ENCODE measurements around the gene PRDM12.
A peak's percentile ranks its signal among the peaks of the same experiment; 100 is the strongest.

Gene PRDM12

GRCh38 chr9:130699047-130699446, 34.7 kb downstream of the PRDM12 start:
- Mint-ChIP-seq H3K27ac (peak overlapping the region; percentile 13), H3K36me3 (ENCODE audit: low read depth) (peaks cover 71% of the 10 kb centered on the region), H3K4me1 (ENCODE audit: low read depth) (peaks cover 28% of the 10 kb centered on the region)

GRCh38 chr9:130701059-130702022, 36.9 kb downstream of the PRDM12 start:
- Mint-ChIP-seq H3K4me3 (no peak overlapping the region), H3K27me3 (ENCODE audit: low read depth) (no peaks in the 10 kb centered on the region), H3K9me3 (no peaks in the 10 kb centered on the region), H3K36me3 (ENCODE audit: low read depth) (peaks cover 69% of the 10 kb centered on the region), H3K27ac (no peak overlapping the region), H3K4me1 (ENCODE audit: low read depth) (peaks cover 14% of the 10 kb centered on the region)
- peak; percentile 51 for DNase-seq (ENCODE audit: low spot score)

More at GRCh38 chr9:130699047-130699446, 34.7 kb downstream of the PRDM12 start:
- Mint-ChIP-seq H3K4me3 (no peak overlapping the region), H3K27me3 (ENCODE audit: low read depth) (no peaks in the 10 kb centered on the region), H3K9me3 (no peaks in the 10 kb centered on the region)
- DNase-seq (ENCODE audit: low spot score), result no peak

- no peaks in the 10 kb centered on the region for H3K9me3 Mint-ChIP-seq
- peaks cover 10% of the 10 kb centered on the region for H3K4me1 Mint-ChIP-seq (ENCODE audit: low read depth)
- peaks cover 55% of the 10 kb centered on the region for H3K36me3 Mint-ChIP-seq (ENCODE audit: low read depth)
- H3K27me3 Mint-ChIP-seq (ENCODE audit: low read depth), result no peaks in the 10 kb centered on the region
- H3K4me3 Mint-ChIP-seq, result no peak overlapping the region
- no peak overlapping the region for H3K27ac Mint-ChIP-seq
- no peak for DNase-seq (ENCODE audit: low spot score)
These were observed 39.1 kb downstream of the PRDM12 start for GRCh38 chr9:130703501-130703900.

GRCh38 chr9:130707225-130707976, 43.0 kb downstream of the PRDM12 start:
- Mint-ChIP-seq H3K27me3 (ENCODE audit: low read depth) (no peaks in the 10 kb centered on the region), H3K27ac (no peak overlapping the region), H3K36me3 (ENCODE audit: low read depth) (peaks cover 30% of the 10 kb centered on the region), H3K4me3 (no peak overlapping the region), H3K4me1 (ENCODE audit: low read depth) (peaks cover 5% of the 10 kb centered on the region), H3K9me3 (no peaks in the 10 kb centered on the region)
- DNase-seq (ENCODE audit: low spot score), result peak; percentile 52

GRCh38 chr9:130710822-130711352, 46.5 kb downstream of the PRDM12 start:
- Mint-ChIP-seq H3K4me3 (no peak overlapping the region), H3K9me3 (no peaks in the 10 kb centered on the region), H3K27ac (no peak overlapping the region)

GRCh38 chr9:130711469-130711868, 47.1 kb downstream of the PRDM12 start:
- no peak overlapping the region for H3K27ac Mint-ChIP-seq
- DNase-seq (ENCODE audit: low spot score), result no peak
- H3K27me3 Mint-ChIP-seq (ENCODE audit: low read depth), result no peaks in the 10 kb centered on the region
- no peak overlapping the region for H3K4me3 Mint-ChIP-seq
- no peaks in the 10 kb centered on the region for H3K9me3 Mint-ChIP-seq
- peaks cover 28% of the 10 kb centered on the region for H3K4me1 Mint-ChIP-seq (ENCODE audit: low read depth)
- peaks cover 1% of the 10 kb centered on the region for H3K36me3 Mint-ChIP-seq (ENCODE audit: low read depth)

More at GRCh38 chr9:130710822-130711352, 46.5 kb downstream of the PRDM12 start:
- Mint-ChIP-seq H3K4me1 (ENCODE audit: low read depth) (peaks cover 28% of the 10 kb centered on the region), H3K36me3 (ENCODE audit: low read depth) (peaks cover 5% of the 10 kb centered on the region), H3K27me3 (ENCODE audit: low read depth) (no peaks in the 10 kb centered on the region)
- no peak for DNase-seq (ENCODE audit: low spot score)

GRCh38 chr9:130712564-130713285, 48.3 kb downstream of the PRDM12 start:
- peaks cover 25% of the 10 kb centered on the region for H3K4me1 Mint-ChIP-seq (ENCODE audit: low read depth)
- no peaks in the 10 kb centered on the region for H3K27me3 Mint-ChIP-seq (ENCODE audit: low read depth)
- no peaks in the 10 kb centered on the region for H3K9me3 Mint-ChIP-seq
- DNase-seq (ENCODE audit: low spot score), result peak; percentile 96
- H3K4me3 Mint-ChIP-seq, result peak overlapping the region; percentile 93
- peak overlapping the region; percentile 96 for H3K27ac Mint-ChIP-seq
- no peaks in the 10 kb centered on the region for H3K36me3 Mint-ChIP-seq (ENCODE audit: low read depth)

- DNase-seq (ENCODE audit: low spot score), result no peak
- Mint-ChIP-seq H3K9me3 (no peaks in the 10 kb centered on the region), H3K27ac (peak overlapping the region; percentile 91), H3K4me1 (ENCODE audit: low read depth) (peaks cover 25% of the 10 kb centered on the region), H3K4me3 (peak overlapping the region; percentile 93), H3K36me3 (ENCODE audit: low read depth) (no peaks in the 10 kb centered on the region), H3K27me3 (ENCODE audit: low read depth) (no peaks in the 10 kb centered on the region)
These were observed 49.0 kb downstream of the PRDM12 start for GRCh38 chr9:130713286-130713960.

GRCh38 chr9:130714586-130715110, 50.3 kb downstream of the PRDM12 start:
- Mint-ChIP-seq H3K9me3 (no peaks in the 10 kb centered on the region), H3K4me1 (ENCODE audit: low read depth) (peaks cover 25% of the 10 kb centered on the region), H3K36me3 (ENCODE audit: low read depth) (no peaks in the 10 kb centered on the region), H3K27me3 (ENCODE audit: low read depth) (no peaks in the 10 kb centered on the region), H3K4me3 (peak overlapping the region; percentile 93), H3K27ac (no peak overlapping the region)
- DNase-seq (ENCODE audit: low spot score), result no peak

GRCh38 chr9:130715270-130715669, 50.9 kb downstream of the PRDM12 start:
- Mint-ChIP-seq H3K4me3 (peak overlapping the region; percentile 93), H3K27me3 (ENCODE audit: low read depth) (no peaks in the 10 kb centered on the region), H3K27ac (no peak overlapping the region), H3K36me3 (ENCODE audit: low read depth) (no peaks in the 10 kb centered on the region), H3K9me3 (no peaks in the 10 kb centered on the region), H3K4me1 (ENCODE audit: low read depth) (peaks cover 25% of the 10 kb centered on the region)
- no peak for DNase-seq (ENCODE audit: low spot score)

- Mint-ChIP-seq H3K4me1 (ENCODE audit: low read depth) (peaks cover 26% of the 10 kb centered on the region), H3K9me3 (no peaks in the 10 kb centered on the region), H3K27me3 (ENCODE audit: low read depth) (no peaks in the 10 kb centered on the region), H3K27ac (no peak overlapping the region), H3K4me3 (no peak overlapping the region), H3K36me3 (ENCODE audit: low read depth) (peaks cover 3% of the 10 kb centered on the region)
- DNase-seq (ENCODE audit: low spot score), result no peak
These were observed 54.2 kb downstream of the PRDM12 start for GRCh38 chr9:130718562-130718961.

GRCh38 chr9:130720762-130721161, 56.4 kb downstream of the PRDM12 start:
- DNase-seq (ENCODE audit: low spot score), result no peak
- H3K4me1 Mint-ChIP-seq (ENCODE audit: low read depth), result peaks cover 6% of the 10 kb centered on the region
- H3K27me3 Mint-ChIP-seq (ENCODE audit: low read depth), result no peaks in the 10 kb centered on the region
- no peak overlapping the region for H3K4me3 Mint-ChIP-seq
- H3K27ac Mint-ChIP-seq, result no peak overlapping the region
- H3K9me3 Mint-ChIP-seq, result no peaks in the 10 kb centered on the region
- peaks cover 3% of the 10 kb centered on the region for H3K36me3 Mint-ChIP-seq (ENCODE audit: low read depth)

- no peak for DNase-seq (ENCODE audit: low spot score)
- H3K9me3 Mint-ChIP-seq, result no peaks in the 10 kb centered on the region
- peaks cover 8% of the 10 kb centered on the region for H3K4me1 Mint-ChIP-seq (ENCODE audit: low read depth)
- no peak overlapping the region for H3K27ac Mint-ChIP-seq
- no peak overlapping the region for H3K4me3 Mint-ChIP-seq
- H3K36me3 Mint-ChIP-seq (ENCODE audit: low read depth), result no peaks in the 10 kb centered on the region
- H3K27me3 Mint-ChIP-seq (ENCODE audit: low read depth), result no peaks in the 10 kb centered on the region
These were observed 64.3 kb downstream of the PRDM12 start for GRCh38 chr9:130728721-130729120.
